CD4-positive, alpha-beta T cell treated with Interleukin-12 subunit alpha and Interleukin-12 subunit beta, for 1 hour (primary cell): Measurements from ENCODE around the gene MAN2A2.
A peak's percentile ranks its signal among the peaks of the same experiment; 100 is the strongest.

ENCODE experiments used
- DNase-seq: peaks from one replicate; pipeline ENCODE4 v3.0.0-alpha.2; 2020

MAN2A2 gene

GRCh38 chr15:90902840-90903732 is at the start of gene MAN2A2:
MAN2A2 (plus strand) TSS chr15:90903302; CDS start chr15:90904208, 906 bp downstream.
- DNase-seq = peak; percentile 69

- no peak for DNase-seq
Measured at GRCh38 chr15:90855139-90855538, 48.0 kb upstream of the MAN2A2 start.

- no peak for DNase-seq
Measured at GRCh38 chr15:90857337-90857736, 45.8 kb upstream of the MAN2A2 start.

GRCh38 chr15:90857883-90858443 is 45.1 kb upstream of the MAN2A2 start:
- DNase-seq = no peak

- no peak for DNase-seq
Measured at GRCh38 chr15:90859234-90860131, 43.6 kb upstream of the MAN2A2 start.

- no peak for DNase-seq
Measured at GRCh38 chr15:90860450-90860849, 42.7 kb upstream of the MAN2A2 start.

GRCh38 chr15:90860942-90861675 is 42.0 kb upstream of the MAN2A2 start:
- DNase-seq = no peak

GRCh38 chr15:90862487-90862886 is 40.6 kb upstream of the MAN2A2 start:
- DNase-seq = no peak

GRCh38 chr15:90862964-90863778 is 39.9 kb upstream of the MAN2A2 start:
- no peak for DNase-seq

GRCh38 chr15:90863987-90864386 is 39.1 kb upstream of the MAN2A2 start:
- DNase-seq = no peak

GRCh38 chr15:90864507-90864906 is 38.6 kb upstream of the MAN2A2 start:
- DNase-seq = no peak

- DNase-seq = no peak
Measured at GRCh38 chr15:90865702-90866101, 37.4 kb upstream of the MAN2A2 start.

- DNase-seq = no peak
Measured at GRCh38 chr15:90866161-90866715, 36.9 kb upstream of the MAN2A2 start.

GRCh38 chr15:90866800-90867199 is 36.3 kb upstream of the MAN2A2 start:
- DNase-seq = no peak

- DNase-seq = no peak
Measured at GRCh38 chr15:90868261-90868689, 34.8 kb upstream of the MAN2A2 start, which contains the start of gene FURIN. FURIN (plus strand) TSS chr15:90868588; CDS start chr15:90875741, 7,153 bp downstream.

- DNase-seq = no peak
Measured at GRCh38 chr15:90869140-90869541, 34.0 kb upstream of the MAN2A2 start.

GRCh38 chr15:90869601-90870353 is 33.3 kb upstream of the MAN2A2 start:
- peak; percentile 39 for DNase-seq

- no peak for DNase-seq
Measured at GRCh38 chr15:90870354-90871138, 32.6 kb upstream of the MAN2A2 start.

GRCh38 chr15:90871139-90871715 is 31.9 kb upstream of the MAN2A2 start:
- DNase-seq = peak; percentile 39
